Renal cortex interstitium (tissue), 11 donors: ENCODE data around the gene GRB2. TPM values are rescaled to one million over a fixed set of nuclear protein-coding genes. Genes with fewer than 3 reads are reported as not detected.
A peak's percentile ranks its signal among the peaks of the same experiment; 100 is the strongest.

Experiments used
- DNase-seq, 11 donors: peaks; one replicate each; pipeline ENCODE4 v3.0.0-alpha.2; 2013; ENCODE audit warnings: low read depth in 9 of 11, low spot score in 4 of 11; ENCODE audit errors: extremely low read depth in 1 of 11
- polyA plus RNA-seq, 3 donors: library from polyadenylated mRNA; unstranded; fragments of 120-200 nt; gene quantifications; one replicate each; pipeline ENCODE4 v1.2.1, GENCODE V29; 2013; ENCODE audit not compliant: insufficient read length in 3 of 3

GRB2 gene
- polyA plus RNA-seq, 3 donors = 94.8 to 103 (median 102) TPM

- no peak for DNase-seq
These were observed 127.8 kb downstream of the GRB2 start for GRCh38 chr17:75277664-75278071.

GRCh38 chr17:75273977-75274708 lies 131.3 kb downstream of the GRB2 start:
- no peak for DNase-seq

- DNase-seq = no peak
These were observed 132.7 kb downstream of the GRB2 start for GRCh38 chr17:75272848-75273184.

- no peak for DNase-seq
These were observed 133.3 kb downstream of the GRB2 start for GRCh38 chr17:75271955-75272847.

GRCh38 chr17:75271233-75271954 lies 134.1 kb downstream of the GRB2 start:
- peak in 5 of 11 donors; percentile 44 to 79 (median 67) for DNase-seq

- DNase-seq = peak in 3 of 11 donors; percentile 71 to 76 (median 72)
These were observed 134.6 kb downstream of the GRB2 start, which contains the start of gene MIF4GD for GRCh38 chr17:75270966-75271232. Gene MIF4GD, minus strand, starts transcription at chr17:75271231. Its CDS starts 1,036 bp downstream, at chr17:75270195.

- DNase-seq = peak in 6 of 11 donors; percentile 42 to 66 (median 58)
These were observed 135.1 kb downstream of the GRB2 start for GRCh38 chr17:75270218-75270965.

GRCh38 chr17:75269844-75270217 lies 135.6 kb downstream of the GRB2 start:
- DNase-seq = no peak

Other genes starting within 250 kb of the GRB2 start
- gene SUMO2, start 222.7 kb downstream of the GRB2 start, polyA plus RNA-seq = 100 to 1,000 TPM; 609 to 769 (median 709) TPM
- gene NUP85, start 200.0 kb downstream of the GRB2 start, polyA plus RNA-seq = 10 to 100 TPM; 69.4 to 74.8 (median 70.6) TPM
- 10 to 100 TPM; 44.3 to 46.9 (median 44.3) TPM for gene GGA3, start 144.1 kb downstream of the GRB2 start, polyA plus RNA-seq
- gene MRPS7, start 143.8 kb downstream of the GRB2 start, polyA plus RNA-seq = 10 to 100 TPM; 66.3 to 77.0 (median 72.5) TPM
- 10 to 100 TPM; 18.5 to 22.3 (median 20.4) TPM for gene MIF4GD, start 134.4 kb downstream of the GRB2 start, polyA plus RNA-seq
- 1 to 10 TPM; 7.1 to 8.7 (median 8.7) TPM for gene SLC25A19, start 116.2 kb downstream of the GRB2 start, polyA plus RNA-seq
- gene TMEM94, start 51.0 kb upstream of the GRB2 start, polyA plus RNA-seq = 100 to 1,000 TPM in 1 of 3 donors, 10 to 100 TPM in 2; 91.6 to 101 (median 96.7) TPM
- gene CASKIN2, start 109.9 kb upstream of the GRB2 start, polyA plus RNA-seq = 10 to 100 TPM; 24.1 to 32.7 (median 28.3) TPM
- gene TSEN54, start 110.8 kb upstream of the GRB2 start, polyA plus RNA-seq = 10 to 100 TPM; 46.8 to 55.0 (median 47.2) TPM
- gene LLGL2, start 120.0 kb upstream of the GRB2 start, polyA plus RNA-seq = 100 to 1,000 TPM in 1 of 3 donors, 10 to 100 TPM in 2; 45.9 to 103 (median 60.8) TPM
- 100 to 1,000 TPM; 123 to 286 (median 163) TPM for gene MYO15B, start 182.1 kb upstream of the GRB2 start, polyA plus RNA-seq
- gene SMIM5, start 227.8 kb upstream of the GRB2 start, polyA plus RNA-seq = 10 to 100 TPM in 1 of 3 donors, 1 to 10 TPM in 2; 5.6 to 13.3 (median 5.7) TPM